GM12873 (cell line): ENCODE data around the gene DDI2.

Experiments used
- TF ChIP-seq, protein P1 (sequence below): IDR thresholded peaks from 2 replicates; pipeline ENCODE4 v1.5.1; 2012; ENCODE audit warnings: low read depth, mild to moderate bottlenecking, moderate library complexity, low read length, control low read depth; ENCODE audit not compliant: insufficient read depth; ENCODE audit errors: missing control alignments

Gene DDI2

DNA sequence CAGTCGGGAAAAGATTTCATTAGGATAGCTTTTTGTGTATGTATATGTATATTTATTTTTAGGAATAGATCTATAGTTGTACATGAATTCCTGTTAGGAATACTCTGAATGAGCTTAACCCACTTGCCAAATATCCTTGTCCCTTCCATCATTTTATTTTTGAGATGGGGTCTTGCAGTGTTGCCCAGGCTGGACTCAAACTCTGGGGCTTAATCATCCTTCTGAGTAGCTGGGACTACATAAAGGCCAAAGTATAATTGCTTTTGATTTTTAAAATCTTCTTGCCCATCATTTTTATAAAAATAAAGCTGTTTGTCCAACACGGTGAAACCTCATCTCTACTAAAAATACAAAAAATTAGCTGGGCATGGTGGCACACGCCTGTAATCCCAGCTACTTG, 46.7 kb downstream of the DDI2 start:
- TF ChIP-seq, protein P1, sequence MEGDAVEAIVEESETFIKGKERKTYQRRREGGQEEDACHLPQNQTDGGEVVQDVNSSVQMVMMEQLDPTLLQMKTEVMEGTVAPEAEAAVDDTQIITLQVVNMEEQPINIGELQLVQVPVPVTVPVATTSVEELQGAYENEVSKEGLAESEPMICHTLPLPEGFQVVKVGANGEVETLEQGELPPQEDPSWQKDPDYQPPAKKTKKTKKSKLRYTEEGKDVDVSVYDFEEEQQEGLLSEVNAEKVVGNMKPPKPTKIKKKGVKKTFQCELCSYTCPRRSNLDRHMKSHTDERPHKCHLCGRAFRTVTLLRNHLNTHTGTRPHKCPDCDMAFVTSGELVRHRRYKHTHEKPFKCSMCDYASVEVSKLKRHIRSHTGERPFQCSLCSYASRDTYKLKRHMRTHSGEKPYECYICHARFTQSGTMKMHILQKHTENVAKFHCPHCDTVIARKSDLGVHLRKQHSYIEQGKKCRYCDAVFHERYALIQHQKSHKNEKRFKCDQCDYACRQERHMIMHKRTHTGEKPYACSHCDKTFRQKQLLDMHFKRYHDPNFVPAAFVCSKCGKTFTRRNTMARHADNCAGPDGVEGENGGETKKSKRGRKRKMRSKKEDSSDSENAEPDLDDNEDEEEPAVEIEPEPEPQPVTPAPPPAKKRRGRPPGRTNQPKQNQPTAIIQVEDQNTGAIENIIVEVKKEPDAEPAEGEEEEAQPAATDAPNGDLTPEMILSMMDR: no peak

DNA sequence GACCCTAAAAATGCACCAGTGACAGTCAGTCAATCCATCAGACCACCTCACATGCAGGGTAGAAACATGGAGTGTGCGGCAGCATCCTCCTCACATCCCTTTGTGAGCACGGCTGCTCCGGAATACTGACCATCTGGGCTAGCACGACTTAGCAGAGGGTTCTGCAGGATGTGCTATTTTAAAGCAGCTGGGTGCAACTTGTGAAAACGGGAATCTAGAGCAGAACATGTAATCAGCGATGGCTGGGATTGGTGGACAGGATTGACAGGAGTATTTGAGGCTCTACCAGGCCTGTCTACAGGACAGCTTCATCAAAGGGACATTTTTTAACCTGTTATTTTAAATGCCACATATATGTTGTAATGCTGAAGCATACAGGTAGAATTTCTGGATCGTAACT, 50.1 kb downstream of the DDI2 start:
- TF ChIP-seq, protein P1: no peak

DNA sequence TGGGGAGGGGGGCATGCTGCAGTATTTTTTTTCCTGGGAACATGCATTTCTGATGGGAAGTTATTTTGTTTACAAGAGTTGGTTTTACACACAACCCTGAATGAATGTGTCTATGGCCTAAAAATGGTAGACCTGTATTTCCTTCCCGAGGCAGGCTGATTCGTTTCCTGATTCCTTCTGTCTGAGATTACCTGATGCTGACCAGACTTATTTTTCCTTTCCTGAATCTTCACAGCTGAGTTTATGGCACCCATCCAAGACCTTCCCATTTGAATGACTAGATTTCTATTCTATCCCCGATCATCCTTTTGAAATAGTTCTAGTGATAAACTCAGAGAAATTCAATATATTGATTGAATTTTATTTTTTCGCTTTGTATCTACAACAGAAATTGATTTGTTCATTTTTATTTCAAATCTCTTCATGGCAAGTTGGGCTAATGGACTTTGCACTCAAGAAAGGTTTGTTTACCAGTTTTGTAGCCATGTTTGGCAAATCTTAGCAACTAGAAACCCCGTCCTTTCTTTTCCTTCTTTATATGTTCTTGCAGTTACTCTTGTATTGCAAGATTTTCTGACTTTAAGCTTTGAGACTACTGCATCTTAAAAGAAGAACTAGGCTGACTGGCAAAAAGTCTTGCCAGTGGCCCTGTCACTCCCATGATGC, 51.0 kb downstream of the DDI2 start:
- TF ChIP-seq, protein P1: no peak

DNA sequence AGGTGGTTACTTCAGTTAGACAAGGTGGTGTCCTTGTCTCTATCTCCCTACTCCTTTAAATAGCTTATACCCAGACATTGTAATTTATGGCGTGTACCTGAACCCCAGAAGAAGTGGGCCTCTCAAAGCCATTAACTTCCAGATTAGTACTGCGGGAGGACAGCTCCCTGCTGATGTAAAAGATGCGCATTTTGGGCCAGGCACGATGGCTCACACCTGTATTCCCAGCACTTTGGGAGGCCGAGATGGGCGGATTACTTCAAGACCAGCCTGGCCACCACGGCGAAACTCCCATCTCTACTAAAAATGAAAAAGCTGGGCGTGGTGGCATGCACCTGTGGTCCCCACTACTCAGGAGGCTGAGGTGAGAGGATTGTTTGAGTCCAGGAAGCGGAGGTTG, 51.8 kb downstream of the DDI2 start:
- TF ChIP-seq, protein P1: no peak

DNA sequence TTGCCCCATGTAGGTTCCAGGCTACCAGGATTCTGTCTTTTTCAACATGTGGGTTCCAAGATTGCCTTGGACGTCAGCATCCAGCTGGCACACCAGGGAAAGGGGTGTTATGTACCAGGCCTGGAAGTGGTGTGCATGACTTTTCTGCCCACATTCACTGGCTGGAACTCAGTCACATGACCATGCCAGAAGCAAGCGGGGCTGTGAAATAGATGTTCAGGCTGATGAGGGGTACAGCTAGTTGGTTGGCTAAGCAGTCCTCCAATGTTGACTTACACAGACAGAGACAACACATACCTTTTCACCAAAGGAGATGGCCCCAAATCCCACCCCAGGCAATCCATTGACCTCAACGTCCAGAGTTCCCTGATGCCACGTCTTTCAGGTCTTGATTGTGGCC, 52.6 kb downstream of the DDI2 start:
- TF ChIP-seq, protein P1: no peak

DNA sequence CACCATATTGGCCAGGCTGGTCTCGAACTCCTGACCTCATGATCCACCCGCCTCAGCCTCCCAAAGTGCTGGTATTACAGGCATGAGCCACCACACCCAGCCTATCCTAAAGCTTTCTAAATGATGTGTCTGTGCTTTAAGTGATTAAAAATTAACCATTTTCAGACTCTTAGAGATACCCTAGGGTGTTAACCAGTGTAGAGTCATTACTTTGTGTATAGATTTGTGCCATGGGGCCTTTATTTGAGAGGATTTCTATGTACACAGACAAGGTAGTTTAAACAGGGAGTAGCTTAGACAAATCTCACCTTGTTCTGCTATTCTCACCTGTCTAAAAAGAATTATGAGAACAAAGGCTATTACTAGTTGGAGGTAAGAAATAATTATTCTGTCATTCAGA, 54.2 kb downstream of the DDI2 start:
- TF ChIP-seq, protein P1: no peak

DNA sequence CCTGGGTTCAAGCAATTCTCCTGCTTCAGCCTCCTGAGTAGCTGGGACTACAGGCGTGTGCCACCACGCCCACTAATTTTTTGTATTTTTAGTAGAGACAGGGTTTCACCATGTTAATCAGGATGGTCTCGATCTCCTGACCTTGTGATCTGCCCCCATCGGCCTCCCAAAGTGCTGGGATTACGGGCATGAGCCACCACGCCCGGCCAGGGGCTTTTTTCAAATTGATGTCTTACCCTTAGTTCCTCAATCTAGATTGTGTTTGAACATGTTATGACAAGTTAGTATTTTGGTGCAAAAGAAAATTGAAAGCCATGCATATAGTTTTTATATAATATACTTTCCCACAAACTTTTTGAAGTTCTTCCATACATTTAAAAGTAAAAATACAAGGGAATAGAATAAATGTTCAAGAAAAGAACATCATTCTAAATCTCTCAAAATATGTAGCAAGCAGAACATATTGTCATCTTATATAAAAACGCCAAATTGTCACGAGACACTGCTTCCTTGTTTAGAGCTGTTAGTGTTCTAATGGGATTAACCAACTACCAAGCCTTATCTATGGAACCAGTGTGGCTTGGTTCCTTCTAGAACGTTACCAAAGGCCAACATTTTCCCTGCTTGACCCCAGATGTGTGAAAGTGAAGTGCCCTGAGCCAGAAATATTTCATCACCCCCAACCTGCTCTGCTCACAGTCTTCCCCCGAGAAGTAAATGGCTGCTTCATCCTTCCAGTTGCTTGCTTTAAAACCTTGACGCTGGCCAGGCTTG, 57.3 kb downstream of the DDI2 start:
- TF ChIP-seq, protein P1: no peak
